ENCODE results near the gene KCTD11. TPM values are rescaled to one million over a fixed set of nuclear protein-coding genes. Genes with fewer than 3 reads are reported as not detected.
"Not testable (repeated sequence)": the region's sequence is repeated elsewhere in the genome, so short reads cannot be mapped to it uniquely, and the experiment has no call there.

The KCTD11 gene
- polyA plus RNA-seq, 1 donor (not counting 4 experiments of a cell fraction or from before 2014, with no cell fraction given), result 18.5 TPM

GRCh38 chr17:7363311-7363710 lies 11.3 kb downstream of the KCTD11 start:
- Histone ChIP-seq H3K36me3 (ENCODE audit: control insufficient read depth in 2 of 2, extremely low read depth in 1 of 2, insufficient read depth in 2 of 2, low read length in 2 of 2) (no peaks in the 10 kb centered on the region), H3K4me3 (ENCODE audit: control insufficient read depth in 2 of 3, extremely low read depth in 1 of 3, insufficient read depth in 2 of 3, low read depth in 1 of 3, low read length in 3 of 3) (no peak overlapping the region), H2AFZ (ENCODE audit: control insufficient read depth, low read length) (no peak overlapping the region), H3K4me2 (ENCODE audit: control insufficient read depth, extremely low read depth, insufficient read depth, low read depth, low read length) (no peak overlapping the region), H3K9me3 (ENCODE audit: control insufficient read depth, low read depth, low read length) (no peaks in the 10 kb centered on the region), H3K9me1 (ENCODE audit: control insufficient read depth, extremely low read depth, insufficient read depth, low read length) (no peaks in the 10 kb centered on the region), H4K20me1 (ENCODE audit: control insufficient read depth, extremely low read depth, insufficient read depth, low read length) (no peaks in the 10 kb centered on the region), H3K9ac (ENCODE audit: control insufficient read depth, extremely low read depth, insufficient read depth, low read length) (no peak overlapping the region), H3K27me3 (ENCODE audit: control insufficient read depth, extremely low read depth, insufficient read depth, low read length) (no peaks in the 10 kb centered on the region), H3K79me2 (ENCODE audit: control insufficient read depth, insufficient read depth, low read length) (no peaks in the 10 kb centered on the region), H3K4me1 (ENCODE audit: control insufficient read depth, extremely low read depth, insufficient read depth, low read length) (peaks cover 12% of the 10 kb centered on the region), H3K27ac (ENCODE audit: control insufficient read depth, insufficient read depth, low read length) (no peak overlapping the region)
- DNase-seq (ENCODE audit: low read depth, low spot score) (no peak), FAIRE-seq (no peak)
- TF ChIP-seq, protein P1, sequence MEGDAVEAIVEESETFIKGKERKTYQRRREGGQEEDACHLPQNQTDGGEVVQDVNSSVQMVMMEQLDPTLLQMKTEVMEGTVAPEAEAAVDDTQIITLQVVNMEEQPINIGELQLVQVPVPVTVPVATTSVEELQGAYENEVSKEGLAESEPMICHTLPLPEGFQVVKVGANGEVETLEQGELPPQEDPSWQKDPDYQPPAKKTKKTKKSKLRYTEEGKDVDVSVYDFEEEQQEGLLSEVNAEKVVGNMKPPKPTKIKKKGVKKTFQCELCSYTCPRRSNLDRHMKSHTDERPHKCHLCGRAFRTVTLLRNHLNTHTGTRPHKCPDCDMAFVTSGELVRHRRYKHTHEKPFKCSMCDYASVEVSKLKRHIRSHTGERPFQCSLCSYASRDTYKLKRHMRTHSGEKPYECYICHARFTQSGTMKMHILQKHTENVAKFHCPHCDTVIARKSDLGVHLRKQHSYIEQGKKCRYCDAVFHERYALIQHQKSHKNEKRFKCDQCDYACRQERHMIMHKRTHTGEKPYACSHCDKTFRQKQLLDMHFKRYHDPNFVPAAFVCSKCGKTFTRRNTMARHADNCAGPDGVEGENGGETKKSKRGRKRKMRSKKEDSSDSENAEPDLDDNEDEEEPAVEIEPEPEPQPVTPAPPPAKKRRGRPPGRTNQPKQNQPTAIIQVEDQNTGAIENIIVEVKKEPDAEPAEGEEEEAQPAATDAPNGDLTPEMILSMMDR (optimal IDR thresholded peaks at IDR 0.05 in 1 of 3, IDR thresholded peaks at IDR 0.05 in 1 of 3, conservative IDR thresholded peaks at IDR 0.05 in 1 of 3; ENCODE audit: extremely low read depth in 1 of 3, insufficient read depth in 2 of 3, low read length in 3 of 3), result no peak
- TF ChIP-seq EZH2 (IDR thresholded peaks at IDR 0.05; ENCODE audit: low read length), result no peak
- dilution Hi-C loops (cut with MboI; ENCODE audit: extremely low pct_ligation_motif_present, low sequenced_read_pairs), result no loop called here

DNA sequence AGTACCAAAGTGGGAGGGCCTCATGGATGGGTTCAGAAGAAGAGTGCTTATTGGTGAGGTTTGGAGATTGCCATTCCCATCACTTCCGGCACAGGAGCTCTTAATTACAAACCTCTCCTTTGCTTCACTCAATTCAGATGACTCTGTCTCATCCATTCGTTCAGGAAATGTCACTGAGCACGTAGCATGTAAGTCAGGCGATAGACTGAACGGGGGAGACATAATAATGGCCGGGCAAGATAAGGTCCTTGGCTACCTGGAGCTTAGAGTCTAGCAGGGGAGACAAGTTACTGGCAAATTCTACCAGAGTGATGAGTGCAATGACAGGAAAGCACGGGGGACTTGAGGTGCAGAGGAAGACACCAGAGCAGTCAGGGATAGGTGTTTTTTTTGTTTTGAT lies 14.0 kb downstream of the KCTD11 start:
- FAIRE-seq; H3K36me3 ChIP-seq (ENCODE audit: control insufficient read depth in 2 of 2, extremely low read depth in 1 of 2, insufficient read depth in 2 of 2, low read length in 2 of 2); dilution Hi-C loops (cut with MboI; ENCODE audit: extremely low pct_ligation_motif_present, low sequenced_read_pairs): not testable (repeated sequence)

GRCh38 chr17:7367083-7367482 lies 15.1 kb downstream of the KCTD11 start:
- dilution Hi-C loops (cut with MboI; ENCODE audit: extremely low pct_ligation_motif_present, low sequenced_read_pairs), result no loop called here
- Histone ChIP-seq H4K20me1 (ENCODE audit: control insufficient read depth, extremely low read depth, insufficient read depth, low read length) (no peaks in the 10 kb centered on the region), H3K9ac (ENCODE audit: control insufficient read depth, extremely low read depth, insufficient read depth, low read length) (no peak overlapping the region), H3K36me3 (ENCODE audit: control insufficient read depth in 2 of 2, extremely low read depth in 1 of 2, insufficient read depth in 2 of 2, low read length in 2 of 2) (no peaks in the 10 kb centered on the region), H3K79me2 (ENCODE audit: control insufficient read depth, insufficient read depth, low read length) (no peaks in the 10 kb centered on the region), H3K27me3 (ENCODE audit: control insufficient read depth, extremely low read depth, insufficient read depth, low read length) (no peaks in the 10 kb centered on the region), H3K4me2 (ENCODE audit: control insufficient read depth, extremely low read depth, insufficient read depth, low read depth, low read length) (no peak overlapping the region), H3K4me1 (ENCODE audit: control insufficient read depth, extremely low read depth, insufficient read depth, low read length) (peaks cover 6% of the 10 kb centered on the region), H3K27ac (ENCODE audit: control insufficient read depth, insufficient read depth, low read length) (no peak overlapping the region), H3K9me3 (ENCODE audit: control insufficient read depth, low read depth, low read length) (no peaks in the 10 kb centered on the region), H2AFZ (ENCODE audit: control insufficient read depth, low read length) (no peak overlapping the region), H3K4me3 (ENCODE audit: control insufficient read depth in 2 of 3, extremely low read depth in 1 of 3, insufficient read depth in 2 of 3, low read depth in 1 of 3, low read length in 3 of 3) (no peak overlapping the region), H3K9me1 (ENCODE audit: control insufficient read depth, extremely low read depth, insufficient read depth, low read length) (no peaks in the 10 kb centered on the region)
- DNase-seq (ENCODE audit: low read depth, low spot score) (no peak), FAIRE-seq (no peak)
- TF ChIP-seq, protein P1 (optimal IDR thresholded peaks at IDR 0.05 in 1 of 3, IDR thresholded peaks at IDR 0.05 in 1 of 3, conservative IDR thresholded peaks at IDR 0.05 in 1 of 3; ENCODE audit: extremely low read depth in 1 of 3, insufficient read depth in 2 of 3, low read length in 3 of 3), result no peak
- no peak for TF ChIP-seq EZH2 (IDR thresholded peaks at IDR 0.05; ENCODE audit: low read length)

More for the DNA sequence above, 14.0 kb downstream of the KCTD11 start:
- not testable (repeated sequence) for H3K9me3 ChIP-seq (ENCODE audit: control insufficient read depth, low read depth, low read length); H3K79me2 ChIP-seq (ENCODE audit: control insufficient read depth, insufficient read depth, low read length); DNase-seq (ENCODE audit: low read depth, low spot score); H3K27ac ChIP-seq (ENCODE audit: control insufficient read depth, insufficient read depth, low read length); H3K27me3 ChIP-seq (ENCODE audit: control insufficient read depth, extremely low read depth, insufficient read depth, low read length); H3K4me2 ChIP-seq (ENCODE audit: control insufficient read depth, extremely low read depth, insufficient read depth, low read depth, low read length); H2AFZ ChIP-seq (ENCODE audit: control insufficient read depth, low read length); H3K9ac ChIP-seq (ENCODE audit: control insufficient read depth, extremely low read depth, insufficient read depth, low read length); H4K20me1 ChIP-seq (ENCODE audit: control insufficient read depth, extremely low read depth, insufficient read depth, low read length); H3K4me3 ChIP-seq (ENCODE audit: control insufficient read depth in 2 of 3, extremely low read depth in 1 of 3, insufficient read depth in 2 of 3, low read depth in 1 of 3, low read length in 3 of 3); H3K9me1 ChIP-seq (ENCODE audit: control insufficient read depth, extremely low read depth, insufficient read depth, low read length)
- H3K4me1 ChIP-seq (ENCODE audit: control insufficient read depth, extremely low read depth, insufficient read depth, low read length), result peaks cover 12% of the 10 kb centered on the region

Measured in keratinocyte (primary cell).